Endodermal cell (in vitro differentiated cells): ENCODE measurements around the gene LRP6. TPM values are rescaled to one million over a fixed set of nuclear protein-coding genes. Genes with fewer than 3 reads are reported as not detected.

ENCODE experiments used
- DNase-seq: peaks from one replicate; pipeline ENCODE4 v3.0.0-alpha.2; 2017
- H3K27ac ChIP-seq: 2 replicates; pipeline ENCODE4 v1.5.1; 2013; ENCODE audit warnings: mild to moderate bottlenecking, low read depth, low read length, moderate library complexity
- H3K27me3 ChIP-seq: 2 replicates; pipeline ENCODE4 v1.6.1; 2013; ENCODE audit warnings: mild to moderate bottlenecking, low read length, moderate library complexity; ENCODE audit not compliant: insufficient read depth, control insufficient read depth, poor library complexity, severe bottlenecking
- H3K36me3 ChIP-seq: 2 replicates; pipeline ENCODE4 v1.7.0; 2013; ENCODE audit warnings: mild to moderate bottlenecking, low read length, moderate library complexity; ENCODE audit not compliant: control insufficient read depth, insufficient read depth
- H3K4me1 ChIP-seq: one replicate; pipeline ENCODE4 v1.7.0; 2013; ENCODE audit warnings: low read length; ENCODE audit not compliant: control insufficient read depth, insufficient read depth
- H3K4me3 ChIP-seq: 2 replicates; pipeline ENCODE4 v1.5.1; 2013; ENCODE audit warnings: mild to moderate bottlenecking, low read length, moderate library complexity
- H3K9ac ChIP-seq: 2 replicates; pipeline ENCODE4 v1.6.1; 2013; ENCODE audit warnings: mild to moderate bottlenecking, low read length, moderate library complexity; ENCODE audit not compliant: poor library complexity, severe bottlenecking; ENCODE audit errors: extremely low read depth
- H3K9me3 ChIP-seq: 2 replicates; pipeline ENCODE4 v1.6.1; 2013; ENCODE audit warnings: mild to moderate bottlenecking, low read length, moderate library complexity; ENCODE audit not compliant: control insufficient read depth
- H3K27ac Mint-ChIP-seq: 2 replicates; pipeline ENCODE4 v1.8.0; 2020; ENCODE audit warnings: mixed read lengths
- H3K27me3 Mint-ChIP-seq: 2 replicates; pipeline ENCODE4 v1.8.0; 2021; ENCODE audit warnings: mild to moderate bottlenecking, mixed read lengths; ENCODE audit not compliant: insufficient read depth
- H3K36me3 Mint-ChIP-seq: 2 replicates; pipeline ENCODE4 v1.8.0; 2020; ENCODE audit warnings: low read depth, mixed read lengths
- H3K4me1 Mint-ChIP-seq: 2 replicates; pipeline ENCODE4 v1.8.0; 2020; ENCODE audit warnings: mixed read lengths
- H3K4me3 Mint-ChIP-seq: 2 replicates; pipeline ENCODE4 v1.8.0; 2020; ENCODE audit warnings: mild to moderate bottlenecking, moderate library complexity, mixed read lengths
- H3K9me3 Mint-ChIP-seq: 2 replicates; pipeline ENCODE4 v1.8.0; 2020; ENCODE audit warnings: mild to moderate bottlenecking, mixed read lengths
- CTCF ChIP-seq: fragments of 200-600 bp; sonication (generic); conservative IDR thresholded peaks from 2 replicates; pipeline ENCODE4 v1.5.0; 2021; ENCODE audit warnings: antibody characterized with exemption, mild to moderate bottlenecking
- WGBS, 2 experiments: methylation state at CpG; one replicate each; pipeline versions ENCODE4 v1.1.5 to v1.1.7; 2013; ENCODE audit warnings: missing lambda C conversion rate in 2 of 2, mixed read lengths in 1 of 2; ENCODE audit not compliant: insufficient coverage in 1 of 2, insufficient read length in 1 of 2; 5-methylcytosine and 5-hydroxymethylcytosine counted together
- total RNA-seq, 2 donors: library from RNA; stranded (reverse); fragmentation: NEBNext Ultra II Directional in 1 of 2; extraction: Animal tissue kit (Norgen Biotek cat#: 25700) in 1 of 2; gene quantifications; 2 replicates in 1 of 2; 3 replicates in 1 of 2; pipeline ENCODE4 v1.2.1, GENCODE V29; 2021

LRP6 gene
- total RNA-seq, 2 donors from 2014 or later: 109 to 182 TPM

GRCh38 chr12:12212769-12213168, 54.1 kb downstream of the LRP6 start:
- H3K4me3 ChIP-seq: no peak overlapping the region
- Mint-ChIP-seq H3K27ac (no peak overlapping the region), H3K36me3 (peaks cover 5% of the 10 kb centered on the region), H3K27me3 (no peaks in the 10 kb centered on the region), H3K4me1 (peaks cover 72% of the 10 kb centered on the region), H3K4me3 (no peak overlapping the region), H3K9me3 (peaks cover under 1% of the 10 kb centered on the region)
- H3K36me3 ChIP-seq: peaks cover 5% of the 10 kb centered on the region
- WGBS, 2 experiments: no CpG with 5 or more reads among the region's 1 CpG
- H3K27me3 ChIP-seq: no peaks in the 10 kb centered on the region
- no peaks in the 10 kb centered on the region for H3K9me3 ChIP-seq
- H3K4me1 ChIP-seq: peaks cover 24% of the 10 kb centered on the region
- H3K9ac ChIP-seq: no peak overlapping the region
- TF ChIP-seq CTCF: no peak
- no peak for DNase-seq
- H3K27ac ChIP-seq: no peak overlapping the region

GRCh38 chr12:12210983-12211382, 55.9 kb downstream of the LRP6 start:
- Mint-ChIP-seq H3K36me3 (peaks cover 7% of the 10 kb centered on the region), H3K27me3 (no peaks in the 10 kb centered on the region), H3K4me1 (peaks cover 59% of the 10 kb centered on the region), H3K27ac (peak overlapping the region; percentile 67), H3K9me3 (no peaks in the 10 kb centered on the region), H3K4me3 (no peak overlapping the region)
- H3K9me3 ChIP-seq: no peaks in the 10 kb centered on the region
- H3K9ac ChIP-seq: no peak overlapping the region
- no peak overlapping the region for H3K27ac ChIP-seq
- no peak for DNase-seq
- no peak for TF ChIP-seq CTCF
- WGBS, 2 experiments: 84 to 92% methylated on average over 3 to 5 of the region's 5 CpGs
- no peak overlapping the region for H3K4me3 ChIP-seq
- peaks cover 5% of the 10 kb centered on the region for H3K36me3 ChIP-seq
- peaks cover 17% of the 10 kb centered on the region for H3K4me1 ChIP-seq
- no peaks in the 10 kb centered on the region for H3K27me3 ChIP-seq

- H3K4me3 ChIP-seq: no peak overlapping the region
- H3K9me3 ChIP-seq: no peaks in the 10 kb centered on the region
- Mint-ChIP-seq H3K9me3 (no peaks in the 10 kb centered on the region), H3K4me3 (no peak overlapping the region), H3K27ac (peak overlapping the region; percentile 67), H3K27me3 (no peaks in the 10 kb centered on the region), H3K4me1 (peaks cover 58% of the 10 kb centered on the region), H3K36me3 (peaks cover 8% of the 10 kb centered on the region)
- H3K9ac ChIP-seq: no peak overlapping the region
- H3K27me3 ChIP-seq: no peaks in the 10 kb centered on the region
- H3K36me3 ChIP-seq: peaks cover 5% of the 10 kb centered on the region
- peaks cover 17% of the 10 kb centered on the region for H3K4me1 ChIP-seq
- no peak overlapping the region for H3K27ac ChIP-seq
- no peak for TF ChIP-seq CTCF
- DNase-seq: no peak
- 94 to 100% methylated on average over 1 of the region's 1 CpG for WGBS, 2 experiments
Measured at GRCh38 chr12:12210416-12210815, 56.4 kb downstream of the LRP6 start.
